ENCODE results near the gene TOR4A. TPM values are rescaled to one million over a fixed set of nuclear protein-coding genes. Genes with fewer than 3 reads are reported as not detected.

The TOR4A gene
- total and polyA plus RNA-seq, 9 of the 15 experiments (the other 6 are each of a cell fraction or from before 2014, with no cell fraction given): 3.9 to 49.2 (median 8.8) TPM

DNA sequence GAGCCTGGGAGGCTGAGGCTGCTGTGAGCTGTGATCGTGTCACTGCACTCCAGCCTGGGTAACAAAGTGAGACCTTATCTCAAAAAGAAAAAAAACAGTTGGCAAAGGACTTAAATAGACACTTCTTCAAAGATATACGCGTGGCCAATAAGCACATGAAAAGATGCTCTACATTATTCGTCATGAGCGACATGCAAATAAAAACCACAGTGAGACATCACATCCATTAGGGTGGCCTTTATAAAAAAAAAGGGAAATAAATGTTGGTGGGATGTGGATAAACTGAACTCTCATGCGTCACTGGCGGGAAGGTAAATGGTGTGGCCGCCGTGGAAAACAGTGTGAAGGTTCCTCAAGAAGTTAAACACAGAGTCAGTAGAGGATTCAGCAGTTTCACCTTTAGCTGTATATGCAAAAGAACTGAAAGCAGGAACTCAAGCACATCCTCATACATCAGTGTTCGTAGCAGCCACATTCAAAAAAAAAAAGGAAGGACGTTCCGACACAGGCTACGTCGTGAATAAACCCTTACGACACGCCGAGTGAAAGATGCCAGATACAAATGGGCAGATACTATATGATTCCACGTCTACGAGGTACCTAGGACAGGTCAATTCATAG is 49.0 kb downstream of the TOR4A start:
- H3K79me2 ChIP-seq (ENCODE audit: control insufficient read depth, insufficient read depth, low read length): no peaks in the 10 kb centered on the region
- no peaks in the 10 kb centered on the region for H4K20me1 ChIP-seq (replicated peaks; ENCODE audit: control insufficient read depth, insufficient read depth, low read length)
- ATAC-seq (no peak), FAIRE-seq (no peak), DNase-seq (ENCODE audit: extremely low read depth in 1 of 4, low spot score in 3 of 4) (no peak)
- no TSS peak for BruUV-seq (replicated peaks)
- in situ Hi-C loops (cut with MboI) (no loop called here), intact Hi-C loops (cut with micrococcal nuclease) (no loop called here)
- H3K4me1 ChIP-seq (replicated peaks in 1 of 2; ENCODE audit: control insufficient read depth in 2 of 2, insufficient read depth in 2 of 2, low read length in 2 of 2): peaks cover 0 to 7% of the 10 kb centered on the region in 2 experiments; a peak in 1 of 5 replicates
- TF ChIP-seq L3MBTL2 (IDR thresholded peaks at IDR 0.05): no peak
- TF ChIP-seq ZBTB7A (IDR thresholded peaks at IDR 0.05; ENCODE audit: borderline replicate concordance, control insufficient read depth, low read depth, low read length): no peak
- TF ChIP-seq NR2F6 (CRISPR knock-in tag; IDR thresholded peaks at IDR 0.05): no peak
- TF ChIP-seq PTBP1 (IDR thresholded peaks at IDR 0.05; ENCODE audit: low read depth, low read length): no peak
- TF ChIP-seq SMC3 (conservative IDR thresholded peaks at IDR 0.05; ENCODE audit: insufficient read depth, low read depth, low read length): no peak
- TF ChIP-seq CBX8 (IDR thresholded peaks at IDR 0.05; ENCODE audit: borderline replicate concordance, extremely low read depth, low read depth, low read length, poor library complexity, severe bottlenecking): no peak
- TF ChIP-seq XRCC5 (IDR thresholded peaks at IDR 0.05; ENCODE audit: low read depth, low read length): no peak
- TF ChIP-seq ZNF133 (CRISPR knock-in tag; IDR thresholded peaks at IDR 0.05): no peak
- no peak for TF ChIP-seq TGIF2 (CRISPR knock-in tag; IDR thresholded peaks at IDR 0.05)
- TF ChIP-seq, protein P1, sequence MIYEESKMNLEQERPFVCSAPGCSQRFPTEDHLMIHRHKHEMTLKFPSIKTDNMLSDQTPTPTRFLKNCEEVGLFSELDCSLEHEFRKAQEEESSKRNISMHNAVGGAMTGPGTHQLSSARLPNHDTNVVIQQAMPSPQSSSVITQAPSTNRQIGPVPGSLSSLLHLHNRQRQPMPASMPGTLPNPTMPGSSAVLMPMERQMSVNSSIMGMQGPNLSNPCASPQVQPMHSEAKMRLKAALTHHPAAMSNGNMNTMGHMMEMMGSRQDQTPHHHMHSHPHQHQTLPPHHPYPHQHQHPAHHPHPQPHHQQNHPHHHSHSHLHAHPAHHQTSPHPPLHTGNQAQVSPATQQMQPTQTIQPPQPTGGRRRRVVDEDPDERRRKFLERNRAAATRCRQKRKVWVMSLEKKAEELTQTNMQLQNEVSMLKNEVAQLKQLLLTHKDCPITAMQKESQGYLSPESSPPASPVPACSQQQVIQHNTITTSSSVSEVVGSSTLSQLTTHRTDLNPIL (CRISPR knock-in tag; IDR thresholded peaks at IDR 0.05): no peak
- TF ChIP-seq NEUROD1 (IDR thresholded peaks at IDR 0.05; ENCODE audit: borderline replicate concordance, low read depth, low read length, partially characterized antibody): no peak
- no peak for TF ChIP-seq POLR3G (IDR thresholded peaks at IDR 0.05; ENCODE audit: extremely low read depth, insufficient read length, insufficient replicate concordance)
- TF ChIP-seq, protein P2, sequence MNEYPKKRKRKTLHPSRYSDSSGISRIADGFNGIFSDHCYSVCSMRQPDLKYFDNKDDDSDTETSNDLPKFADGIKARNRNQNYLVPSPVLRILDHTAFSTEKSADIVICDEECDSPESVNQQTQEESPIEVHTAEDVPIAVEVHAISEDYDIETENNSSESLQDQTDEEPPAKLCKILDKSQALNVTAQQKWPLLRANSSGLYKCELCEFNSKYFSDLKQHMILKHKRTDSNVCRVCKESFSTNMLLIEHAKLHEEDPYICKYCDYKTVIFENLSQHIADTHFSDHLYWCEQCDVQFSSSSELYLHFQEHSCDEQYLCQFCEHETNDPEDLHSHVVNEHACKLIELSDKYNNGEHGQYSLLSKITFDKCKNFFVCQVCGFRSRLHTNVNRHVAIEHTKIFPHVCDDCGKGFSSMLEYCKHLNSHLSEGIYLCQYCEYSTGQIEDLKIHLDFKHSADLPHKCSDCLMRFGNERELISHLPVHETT (CRISPR knock-in tag; conservative IDR thresholded peaks at IDR 0.05 in 1 of 2, IDR thresholded peaks at IDR 0.05 in 1 of 2): no peak
- no peak for TF ChIP-seq RB1 (IDR thresholded peaks at IDR 0.05; ENCODE audit: low read depth)
- no peak for TF ChIP-seq ZNF239 (CRISPR knock-in tag; IDR thresholded peaks at IDR 0.05)
- TF ChIP-seq ZNF224 (CRISPR knock-in tag; IDR thresholded peaks at IDR 0.05): no peak
- TF ChIP-seq JUN (IDR thresholded peaks at IDR 0.05; ENCODE audit: borderline replicate concordance, low read depth, low read length): no peak
- TF ChIP-seq JUN (CRISPR knock-in tag; IDR thresholded peaks at IDR 0.05; ENCODE audit: borderline replicate concordance): no peak
- no peak for TF ChIP-seq ZNF75A (CRISPR knock-in tag; IDR thresholded peaks at IDR 0.05)
- TF ChIP-seq U2AF2 (optimal IDR thresholded peaks at IDR 0.05; ENCODE audit: low read depth, low read length): no peak
- TF ChIP-seq GABPB1 (CRISPR knock-in tag; IDR thresholded peaks at IDR 0.05): no peak
- H3K27me3 ChIP-seq (ENCODE audit: control insufficient read depth in 2 of 2, insufficient read depth in 2 of 2, low read length in 2 of 2): peaks cover 13 to 23% of the 10 kb centered on the region in 2 experiments; a peak in 3 of 5 replicates
- WGBS (ENCODE audit: insufficient coverage, low coverage, missing lambda C conversion rate): 46% methylated on average over 17 of the region's 19 CpGs
- H3K9me1 ChIP-seq (ENCODE audit: control insufficient read depth, insufficient read depth, low read length): no peaks in the 10 kb centered on the region
- H3K4me2 ChIP-seq (ENCODE audit: insufficient read depth, low read length): no peak overlapping the region
- no peaks in the 10 kb centered on the region for H3K36me3 ChIP-seq (ENCODE audit: control insufficient read depth, insufficient read depth, low read length)
- POLR2A ChIA-PET: no interaction called here
- H2AFZ ChIP-seq (ENCODE audit: low read depth, low read length): no peak overlapping the region
- CTCF ChIA-PET (ENCODE audit: low intra/inter-chr PET ratio): no interaction called here
- H3K9me3 ChIP-seq (replicated peaks; ENCODE audit: control insufficient read depth, insufficient read depth, low read depth, low read length): no peaks in the 10 kb centered on the region; the same call in 1 of the 2 replicates
- H3K27ac ChIP-seq (ENCODE audit: extremely low read depth, low read depth, low read length): no peak overlapping the region
- no peak overlapping the region for H3K9ac ChIP-seq (ENCODE audit: insufficient read depth in 1 of 2, low read depth in 2 of 2, low read length in 2 of 2)
- no peak overlapping the region for H3K4me3 ChIP-seq
